Brain microvascular endothelial cell (primary cell): Measurements from ENCODE around the gene ADAP2.
"Not testable (repeated sequence)": the region's sequence is repeated elsewhere in the genome, so short reads cannot be mapped to it uniquely, and the experiment has no call there.

Experiments used
- DNase-seq: peaks from one replicate; pipeline ENCODE4 v3.0.0-alpha.2; 2020
- H3K27ac ChIP-seq: fragments of 250-450 bp; sonication (Bioruptor Pico); 2 replicates; pipeline ENCODE4 v1.5.1; 2020; ENCODE audit warnings: mild to moderate bottlenecking, moderate library complexity
- H3K27me3 ChIP-seq: fragments of 250-450 bp; sonication (Bioruptor Pico); replicated peaks from 2 replicates; pipeline ENCODE4 v1.5.1; 2020; ENCODE audit warnings: mild to moderate bottlenecking
- H3K36me3 ChIP-seq: fragments of 250-450 bp; sonication (Bioruptor Pico); replicated peaks from 2 replicates; pipeline ENCODE4 v1.5.1; 2020; ENCODE audit warnings: mild to moderate bottlenecking
- H3K4me3 ChIP-seq: 2 replicates; pipeline ENCODE4 v1.5.1; 2011; ENCODE audit warnings: low read depth, mild to moderate bottlenecking, control low read depth, low read length, moderate library complexity
- in situ Hi-C: cut with HindIII; loops from 2 replicates; pipeline ENCODE4 v1.10.0; 2017; ENCODE audit warnings: low sequenced_read_pairs, low pct_ligation_motif_present
- TF ChIP-seq, protein P1 (sequence below): IDR thresholded peaks from 2 replicates; pipeline ENCODE4 v1.5.1; 2011; ENCODE audit warnings: low read depth, mild to moderate bottlenecking, moderate library complexity, low read length, control low read depth, inconsistent platforms; ENCODE audit errors: missing control alignments

Gene ADAP2

DNA sequence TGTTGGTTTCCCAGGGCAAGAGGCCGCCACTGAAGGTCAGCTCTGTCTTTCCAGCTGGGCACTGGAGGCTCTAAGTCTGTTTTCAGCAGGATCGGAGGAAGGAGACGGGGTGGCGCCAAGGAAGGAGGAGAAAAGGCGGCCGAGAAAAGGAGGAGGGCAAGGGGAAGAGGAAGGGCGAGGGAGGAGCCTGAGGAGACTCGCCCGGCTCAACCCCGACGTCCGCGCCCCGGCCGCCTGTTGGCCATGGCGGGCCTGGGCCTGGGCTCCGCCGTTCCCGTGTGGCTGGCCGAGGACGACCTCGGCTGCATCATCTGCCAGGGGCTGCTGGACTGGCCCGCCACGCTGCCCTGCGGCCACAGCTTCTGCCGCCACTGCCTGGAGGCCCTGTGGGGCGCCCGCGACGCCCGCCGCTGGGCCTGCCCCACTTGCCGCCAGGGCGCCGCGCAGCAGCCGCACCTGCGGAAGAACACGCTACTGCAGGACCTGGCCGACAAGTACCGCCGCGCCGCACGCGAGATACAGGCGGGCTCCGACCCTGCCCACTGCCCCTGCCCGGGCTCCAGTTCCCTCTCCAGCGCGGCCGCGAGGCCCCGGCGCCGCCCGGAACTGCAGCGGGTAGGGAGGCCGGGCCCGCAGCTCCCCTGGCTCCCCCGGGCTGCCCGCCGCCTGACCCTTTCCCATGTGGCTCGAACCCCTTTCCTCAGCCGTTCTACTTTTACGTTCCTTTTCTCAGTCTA is 49.3 kb downstream of the ADAP2 start, which contains the start of gene RNF135:
Gene RNF135 (plus strand): TSS at position 209 of the 737 bp plus-strand sequence. CDS start 35 bp downstream, at position 244.
- in situ Hi-C loops: no loop called here
- Histone ChIP-seq H3K27ac (peak within 1 kb of the TSS; percentile 82), H3K27me3 (no peaks in the 10 kb centered on the region), H3K4me3 (peak within 1 kb of the TSS; percentile 67), H3K36me3 (no peaks in the 10 kb centered on the region)
- TF ChIP-seq, protein P1, sequence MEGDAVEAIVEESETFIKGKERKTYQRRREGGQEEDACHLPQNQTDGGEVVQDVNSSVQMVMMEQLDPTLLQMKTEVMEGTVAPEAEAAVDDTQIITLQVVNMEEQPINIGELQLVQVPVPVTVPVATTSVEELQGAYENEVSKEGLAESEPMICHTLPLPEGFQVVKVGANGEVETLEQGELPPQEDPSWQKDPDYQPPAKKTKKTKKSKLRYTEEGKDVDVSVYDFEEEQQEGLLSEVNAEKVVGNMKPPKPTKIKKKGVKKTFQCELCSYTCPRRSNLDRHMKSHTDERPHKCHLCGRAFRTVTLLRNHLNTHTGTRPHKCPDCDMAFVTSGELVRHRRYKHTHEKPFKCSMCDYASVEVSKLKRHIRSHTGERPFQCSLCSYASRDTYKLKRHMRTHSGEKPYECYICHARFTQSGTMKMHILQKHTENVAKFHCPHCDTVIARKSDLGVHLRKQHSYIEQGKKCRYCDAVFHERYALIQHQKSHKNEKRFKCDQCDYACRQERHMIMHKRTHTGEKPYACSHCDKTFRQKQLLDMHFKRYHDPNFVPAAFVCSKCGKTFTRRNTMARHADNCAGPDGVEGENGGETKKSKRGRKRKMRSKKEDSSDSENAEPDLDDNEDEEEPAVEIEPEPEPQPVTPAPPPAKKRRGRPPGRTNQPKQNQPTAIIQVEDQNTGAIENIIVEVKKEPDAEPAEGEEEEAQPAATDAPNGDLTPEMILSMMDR: peak; percentile 30
- DNase-seq: peak; percentile 75

DNA sequence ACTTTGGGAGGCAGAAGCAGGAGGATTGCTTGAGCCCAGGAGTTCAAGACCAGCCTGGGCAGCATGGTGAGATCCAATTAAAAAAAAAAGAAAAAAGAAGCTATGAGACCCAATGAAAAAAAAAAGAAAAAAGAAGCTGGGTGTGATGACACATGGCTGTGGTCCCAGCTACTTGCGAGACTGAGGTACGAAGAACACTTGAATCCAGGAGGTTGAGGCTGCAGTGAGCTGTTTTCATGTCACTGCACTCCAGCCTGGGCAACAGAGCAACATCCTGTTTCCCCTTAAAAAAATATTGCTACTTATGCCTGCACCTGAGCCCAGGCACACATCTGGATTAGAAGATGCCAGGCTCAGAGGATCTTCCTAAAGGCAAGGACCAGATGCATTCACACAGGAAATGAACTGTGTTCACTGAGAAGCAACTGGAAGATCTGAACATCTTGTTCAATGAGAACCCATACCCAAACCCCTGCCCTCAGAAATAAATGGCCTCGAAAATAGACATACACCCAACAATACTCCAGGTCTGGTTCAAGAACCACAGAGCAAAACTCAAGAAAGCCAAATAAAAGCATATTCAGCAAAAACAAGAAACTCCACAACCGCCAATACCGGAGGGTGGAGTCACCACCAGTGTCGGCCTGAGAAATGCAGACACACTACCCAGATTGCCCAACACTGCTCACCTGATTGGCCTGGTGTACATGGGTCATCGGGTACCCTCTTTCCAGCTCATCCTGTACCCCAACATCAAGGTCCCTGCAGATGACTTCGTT is 53.5 kb downstream of the ADAP2 start:
- Histone ChIP-seq H3K36me3 (no peaks in the 10 kb centered on the region), H3K27me3 (no peaks in the 10 kb centered on the region), H3K4me3 (no peak overlapping the region), H3K27ac (no peak overlapping the region)
- TF ChIP-seq, protein P1: no peak
- no peak for DNase-seq
- in situ Hi-C loops: no loop called here

DNA sequence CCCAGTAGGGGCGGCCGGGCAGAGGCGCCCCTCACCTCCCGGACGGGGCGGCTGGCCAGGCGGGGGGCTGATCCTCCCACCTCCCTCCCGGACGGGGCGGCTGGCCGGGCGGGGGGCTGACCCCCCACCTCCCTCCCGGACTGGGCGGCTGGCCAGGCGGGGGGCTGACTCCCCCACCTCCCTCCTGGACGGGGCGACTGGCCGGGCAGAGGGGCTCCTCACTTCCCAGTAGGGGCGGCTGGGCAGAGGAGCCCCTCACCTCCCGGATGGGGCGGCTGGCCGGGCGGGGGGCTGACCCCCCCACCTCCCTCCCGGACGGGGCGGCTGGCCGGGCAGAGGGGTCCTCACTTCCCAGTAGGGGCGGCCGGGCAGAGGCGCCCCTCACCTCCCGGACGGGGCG is 58.2 kb downstream of the ADAP2 start:
- in situ Hi-C loops, H3K36me3 ChIP-seq, H3K27ac ChIP-seq, DNase-seq, H3K27me3 ChIP-seq, H3K4me3 ChIP-seq: not testable (repeated sequence)

DNA sequence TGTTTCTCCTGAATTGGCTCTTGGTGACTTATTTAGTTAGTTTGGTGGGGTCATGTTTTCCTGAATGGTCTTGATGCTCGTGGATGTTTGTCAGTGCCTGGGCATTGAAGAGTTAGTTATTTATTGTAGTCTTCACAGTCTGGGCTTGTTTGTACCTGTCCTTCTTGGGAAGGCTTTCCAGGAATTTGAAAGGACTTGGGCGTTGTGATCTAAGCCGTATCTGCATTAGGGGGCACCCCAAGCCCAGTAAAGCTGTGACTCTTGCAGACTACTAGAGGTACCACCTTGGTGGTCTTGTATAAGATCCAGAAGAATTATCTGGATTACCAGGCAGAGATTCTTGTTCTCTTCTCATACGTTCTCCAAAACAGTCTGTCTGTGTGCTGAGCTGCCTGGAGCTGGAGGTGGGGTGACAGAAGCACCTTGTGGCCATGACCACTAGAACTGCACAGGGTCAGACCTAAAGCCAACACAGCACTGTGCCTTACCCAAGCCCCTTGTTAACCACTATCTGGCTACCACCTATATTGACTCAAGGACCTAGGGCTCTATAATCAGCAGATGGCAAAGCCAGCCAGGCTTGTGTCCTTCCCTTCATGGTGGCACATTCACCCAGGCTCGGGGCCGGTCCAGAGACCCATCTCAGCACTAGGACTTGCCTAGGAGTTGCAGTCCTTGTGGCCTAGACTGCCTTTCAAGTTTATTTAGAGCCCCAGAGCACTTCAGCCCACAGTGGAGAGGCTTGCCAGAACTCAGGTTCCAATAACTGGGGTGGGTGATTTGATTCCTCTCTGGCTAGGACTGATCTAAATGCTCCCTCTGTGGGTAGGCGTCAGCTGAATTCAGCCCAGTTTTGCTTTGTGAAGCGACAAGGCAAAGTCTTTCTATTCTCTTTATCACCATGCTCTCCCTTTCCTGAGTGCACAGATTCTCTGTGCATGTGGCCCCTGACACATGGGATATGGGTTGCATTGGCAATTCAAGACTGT is 60.1 kb downstream of the ADAP2 start:
- no peak overlapping the region for H3K27ac ChIP-seq
- DNase-seq: no peak

DNA sequence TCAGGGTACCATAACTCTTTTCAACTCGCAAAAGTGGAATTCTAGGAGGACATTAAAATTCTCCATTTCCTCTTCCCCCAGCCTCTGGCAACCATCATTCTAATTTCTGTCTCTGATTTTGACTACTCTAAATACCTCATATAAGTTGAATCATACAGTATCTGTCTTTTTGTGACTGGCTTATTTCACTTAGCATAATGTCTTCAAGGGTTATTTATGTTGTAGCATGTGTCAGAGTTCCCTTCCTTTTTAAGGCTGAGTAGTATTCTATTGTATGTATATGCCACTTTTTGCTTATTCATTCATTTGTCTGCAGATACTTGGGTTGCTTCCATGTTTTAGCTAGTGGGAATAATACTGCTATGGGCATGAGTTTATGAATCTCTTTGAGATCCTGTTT is 61.1 kb downstream of the ADAP2 start:
- TF ChIP-seq, protein P1: no peak
- no peak for DNase-seq
- in situ Hi-C loops: no loop called here
- no peak overlapping the region for H3K4me3 ChIP-seq
- peaks cover 4% of the 10 kb centered on the region for H3K36me3 ChIP-seq
- H3K27ac ChIP-seq: no peak overlapping the region
- no peaks in the 10 kb centered on the region for H3K27me3 ChIP-seq

More for the DNA sequence above, 60.1 kb downstream of the ADAP2 start:
- Histone ChIP-seq H3K27me3 (no peaks in the 10 kb centered on the region), H3K4me3 (no peak overlapping the region), H3K36me3 (peaks cover 4% of the 10 kb centered on the region)
- TF ChIP-seq, protein P1: no peak
- in situ Hi-C loops: no loop called here
